CD4-positive, alpha-beta T cell treated with Interleukin-2 at 100 ng/mL for 4 hours (primary cell): ENCODE measurements around the gene CASP10.
"Not testable (repeated sequence)": the region's sequence is repeated elsewhere in the genome, so short reads cannot be mapped to it uniquely, and the experiment has no call there.

ENCODE experiments used
- DNase-seq: peaks from one replicate; pipeline ENCODE4 v3.0.0-alpha.2; 2020; ENCODE audit warnings: low spot score

Gene CASP10

DNA sequence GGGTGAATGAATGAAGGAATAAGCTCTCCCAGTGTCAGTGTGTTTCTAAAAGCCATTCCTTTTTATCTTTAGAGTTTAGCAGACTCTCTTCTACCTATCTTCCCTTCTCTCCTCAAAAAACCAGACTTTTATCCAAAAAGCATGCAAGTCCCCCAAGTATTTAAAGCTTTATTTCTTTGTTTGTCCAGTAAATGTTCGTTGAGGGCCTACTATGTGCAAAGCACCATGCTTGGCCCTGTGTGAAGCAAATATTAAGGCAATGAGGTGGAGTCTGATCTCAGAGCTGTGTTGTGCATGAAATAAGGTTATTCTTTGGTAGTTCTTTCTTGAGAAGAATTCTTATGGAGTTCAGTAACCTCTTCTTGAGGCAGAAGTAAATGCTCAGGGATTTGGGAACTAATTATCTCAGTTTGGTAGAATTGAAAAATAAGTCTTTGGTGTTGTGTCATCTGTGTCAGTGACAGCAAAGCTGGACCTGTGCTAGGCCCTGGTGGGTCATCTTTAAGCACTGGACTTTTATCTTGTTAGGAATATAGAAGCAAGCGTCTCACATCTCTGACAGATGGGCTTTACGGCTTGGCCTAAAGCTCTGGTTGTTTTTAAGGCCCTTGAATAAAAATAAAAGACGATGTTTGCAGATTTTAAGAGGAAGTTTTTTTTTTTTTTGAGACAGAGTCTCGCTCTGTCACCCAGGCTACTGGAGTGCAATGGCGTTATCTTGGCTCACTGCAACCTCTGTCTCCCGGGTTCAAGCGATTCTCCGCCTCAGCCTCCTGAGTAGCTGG lies 28.1 kb upstream of the CASP10 start:
- no peak for DNase-seq

DNA sequence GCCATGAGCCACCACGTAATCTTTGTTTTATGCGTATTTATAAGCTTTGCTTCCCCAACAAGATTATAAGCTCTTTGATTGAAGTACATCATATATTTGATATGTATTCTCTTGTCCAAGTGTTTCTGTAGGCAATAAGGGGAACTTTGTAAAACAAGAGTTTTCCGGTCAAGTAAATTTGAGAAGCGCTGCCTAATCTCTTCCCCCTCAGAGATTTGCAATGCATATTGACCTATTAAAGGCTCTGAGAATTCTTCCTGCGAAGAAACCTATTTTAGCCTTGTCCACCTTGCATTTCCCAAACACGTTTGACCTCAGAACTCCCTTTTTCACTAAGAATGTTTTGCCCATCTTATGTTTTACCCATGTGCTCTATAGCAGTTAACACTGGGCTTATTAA lies 26.9 kb upstream of the CASP10 start:
- no peak for DNase-seq

DNA sequence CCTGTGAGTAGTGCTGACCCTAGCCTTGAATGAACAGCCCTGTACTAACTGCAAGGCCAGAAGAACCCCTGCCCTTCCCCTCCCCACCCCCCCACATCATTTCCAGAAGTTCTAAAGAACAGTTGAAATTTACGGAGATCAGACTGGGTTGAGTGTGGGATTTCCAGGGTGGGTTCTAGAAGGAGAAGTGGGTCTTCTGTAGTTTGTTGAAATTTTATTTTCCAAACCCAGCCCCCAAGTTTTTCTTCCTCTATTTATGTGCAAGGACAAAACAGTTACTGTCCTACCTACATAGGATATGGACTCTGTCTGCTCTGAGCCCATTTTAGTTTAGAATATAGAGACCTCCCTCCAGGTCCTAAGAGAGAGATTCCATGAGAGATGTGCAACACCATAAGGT lies 26.3 kb upstream of the CASP10 start:
- DNase-seq: no peak

DNA sequence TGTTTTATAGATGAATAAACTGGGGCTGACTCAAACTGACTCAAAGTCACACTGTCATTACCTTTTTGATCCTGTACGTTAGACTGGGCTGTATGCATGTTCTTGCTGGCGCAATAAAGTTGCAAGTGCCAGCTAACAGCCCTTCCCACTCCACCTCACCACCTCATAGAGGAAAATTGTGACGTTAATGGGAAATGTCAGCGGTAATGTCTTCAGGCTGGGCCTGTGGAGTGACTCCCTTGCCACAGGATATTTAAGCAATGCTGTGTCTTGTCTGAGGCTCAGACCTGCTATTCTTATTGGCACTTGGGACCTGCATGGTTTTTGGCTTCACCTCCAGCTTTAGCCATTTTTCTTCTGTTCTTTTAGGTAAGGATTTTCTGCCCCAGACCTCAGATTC lies 25.2 kb upstream of the CASP10 start:
- no peak for DNase-seq

DNA sequence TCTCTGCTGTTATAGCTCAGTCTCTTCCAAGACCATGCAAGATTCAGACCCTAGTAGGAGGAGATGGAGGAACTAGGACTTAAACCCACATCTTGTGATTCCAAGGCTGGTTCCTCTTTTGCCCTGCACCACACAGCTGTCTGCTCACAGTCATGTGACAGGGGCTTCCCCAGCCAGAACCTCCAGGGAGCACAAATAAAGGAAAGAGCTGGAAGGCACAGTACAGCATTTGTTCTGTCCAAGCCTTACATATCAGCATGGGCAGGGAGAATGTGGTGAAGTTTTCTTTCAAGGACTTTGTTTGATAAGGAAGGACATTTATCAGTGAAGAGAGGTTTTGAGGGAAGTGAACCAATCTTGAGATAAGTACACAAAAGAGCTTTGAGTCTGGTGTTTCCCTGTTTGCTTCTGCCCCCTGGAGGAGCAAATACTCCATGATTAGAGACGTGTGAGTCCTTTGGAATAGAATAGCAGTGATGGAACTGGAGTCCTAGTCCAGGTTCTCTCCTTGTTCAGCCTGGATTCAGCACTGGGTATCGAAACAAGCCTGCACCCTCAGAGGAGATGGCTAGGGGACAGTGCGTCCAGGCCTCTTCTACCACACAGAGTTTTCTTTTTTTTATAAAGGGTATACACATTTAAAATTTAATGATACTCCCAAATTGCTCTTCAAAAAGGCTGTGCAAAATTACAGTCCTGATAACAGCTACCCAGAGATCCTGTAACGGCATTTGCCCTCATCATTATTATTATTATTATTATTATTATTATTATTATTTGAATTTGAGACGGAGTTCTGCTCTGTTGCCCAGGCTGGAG lies 24.6 kb upstream of the CASP10 start:
- DNase-seq: peak; percentile 73

DNA sequence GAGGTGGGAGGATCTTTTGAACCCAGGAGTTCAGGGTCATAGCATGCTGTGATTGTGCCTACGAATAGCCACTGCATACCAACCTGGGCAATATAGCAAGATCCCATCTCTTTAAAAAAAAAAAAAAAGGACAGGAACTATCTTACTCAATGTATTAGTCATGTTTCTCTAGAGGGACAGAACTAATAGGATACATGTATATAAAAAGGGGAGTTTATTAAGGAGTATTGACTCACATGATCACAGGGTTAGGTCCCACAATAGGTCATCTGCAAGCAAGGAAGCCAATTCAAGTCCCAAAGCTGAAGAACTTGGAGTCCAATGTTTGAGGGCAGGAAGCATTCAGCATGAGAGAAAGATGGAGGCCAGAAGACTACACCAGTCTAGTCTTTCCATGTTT lies 18.8 kb upstream of the CASP10 start:
- no peak for DNase-seq

DNA sequence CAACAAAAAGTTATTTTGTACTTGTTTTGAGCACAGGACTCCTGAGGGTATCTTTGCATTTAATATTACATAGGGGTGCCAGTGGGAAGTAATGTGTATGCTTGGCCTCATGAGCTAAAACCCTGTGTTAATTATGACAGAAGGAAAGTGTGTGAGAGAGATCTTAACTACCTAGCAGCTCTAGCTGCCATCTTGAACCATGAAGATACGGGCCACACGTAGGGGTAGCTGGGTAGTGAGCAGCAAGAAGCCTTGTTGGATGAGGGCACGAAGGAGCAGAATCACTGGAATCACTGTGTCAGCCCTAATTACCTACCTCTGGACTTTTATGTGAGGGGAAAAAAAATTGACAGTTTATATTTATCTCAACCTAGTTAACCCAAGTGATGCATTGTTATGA lies 15.4 kb upstream of the CASP10 start:
- DNase-seq: no peak

DNA sequence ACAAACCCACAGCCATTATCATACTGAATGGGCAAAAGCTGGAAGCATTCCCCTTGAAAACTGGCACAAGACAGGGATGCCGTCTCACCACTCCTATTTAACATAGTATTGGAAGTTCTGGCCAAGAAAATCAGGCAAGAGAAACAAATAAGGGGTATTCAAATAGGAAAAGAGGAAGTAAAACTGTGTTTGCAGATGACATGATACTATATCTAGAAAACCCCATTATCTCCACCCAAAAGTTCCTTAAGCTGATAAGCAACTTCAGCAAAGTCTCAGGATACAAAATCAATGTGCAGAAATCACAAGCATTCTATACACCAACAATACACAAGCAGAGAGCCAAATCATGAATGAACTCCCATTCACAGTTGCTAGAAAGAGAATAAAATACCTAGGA lies 14.4 kb upstream of the CASP10 start:
- not testable (repeated sequence) for DNase-seq

DNA sequence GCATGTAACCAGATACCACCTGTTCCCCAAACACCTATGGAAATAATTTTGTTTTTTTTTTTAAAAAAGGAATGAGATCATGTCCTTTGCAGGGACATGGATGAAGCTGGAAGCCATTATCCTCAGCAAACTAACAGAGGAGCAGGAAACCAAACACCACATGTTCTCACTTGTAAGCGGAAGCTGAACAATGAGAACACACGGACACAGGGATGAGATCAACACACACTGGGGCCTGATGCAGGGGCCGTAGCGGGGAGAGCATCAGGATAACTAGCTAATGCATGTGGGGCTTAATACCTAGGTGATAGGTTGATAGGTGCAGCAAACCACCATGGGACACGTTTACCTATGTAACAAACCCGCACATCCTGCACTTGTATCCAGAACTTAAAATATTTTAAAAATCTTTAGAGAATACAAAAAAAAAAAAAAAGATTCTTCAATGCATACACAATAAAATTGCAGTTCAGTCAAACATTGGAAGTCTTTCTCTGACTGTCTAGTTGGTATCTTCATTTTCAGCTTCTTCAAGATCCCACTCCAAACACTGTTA lies 11.6 kb upstream of the CASP10 start:
- no peak for DNase-seq

DNA sequence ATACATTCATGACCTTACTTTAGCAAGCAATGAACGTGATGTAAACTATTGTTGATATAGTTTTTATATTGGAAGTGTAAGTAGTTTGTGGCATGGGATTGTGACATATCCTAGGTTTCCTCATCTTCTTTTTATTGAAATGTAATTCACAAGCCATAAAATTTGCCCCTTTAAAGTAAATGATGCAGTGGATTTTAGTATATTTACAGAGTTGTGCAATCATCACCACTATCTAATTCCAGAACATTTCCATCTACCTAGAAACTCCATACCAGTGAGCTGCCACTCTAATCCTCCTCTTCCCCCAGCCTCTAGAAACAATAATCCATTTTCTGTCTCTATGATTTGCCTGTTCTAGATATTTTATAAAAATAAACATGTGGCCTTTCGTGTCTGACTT lies 10.7 kb upstream of the CASP10 start:
- no peak for DNase-seq

DNA sequence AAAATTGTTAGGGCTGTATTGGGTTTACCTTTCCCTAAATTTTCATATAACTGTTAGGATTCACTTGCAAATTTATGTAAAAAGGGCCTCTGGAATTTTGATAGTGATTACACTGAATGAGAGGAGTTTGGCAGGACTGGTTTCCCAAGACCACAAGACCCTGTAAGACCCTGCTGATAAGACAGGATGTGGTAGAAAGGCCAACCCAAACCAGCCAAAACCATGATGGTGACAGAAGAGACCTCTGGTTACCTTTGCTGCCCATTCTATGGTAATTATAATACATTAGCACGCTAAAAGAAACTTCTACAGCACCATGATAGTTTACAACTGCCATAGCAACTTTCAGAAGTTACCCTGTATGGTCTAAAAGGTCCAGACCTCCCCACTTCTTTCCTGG lies 8.3 kb upstream of the CASP10 start:
- no peak for DNase-seq

DNA sequence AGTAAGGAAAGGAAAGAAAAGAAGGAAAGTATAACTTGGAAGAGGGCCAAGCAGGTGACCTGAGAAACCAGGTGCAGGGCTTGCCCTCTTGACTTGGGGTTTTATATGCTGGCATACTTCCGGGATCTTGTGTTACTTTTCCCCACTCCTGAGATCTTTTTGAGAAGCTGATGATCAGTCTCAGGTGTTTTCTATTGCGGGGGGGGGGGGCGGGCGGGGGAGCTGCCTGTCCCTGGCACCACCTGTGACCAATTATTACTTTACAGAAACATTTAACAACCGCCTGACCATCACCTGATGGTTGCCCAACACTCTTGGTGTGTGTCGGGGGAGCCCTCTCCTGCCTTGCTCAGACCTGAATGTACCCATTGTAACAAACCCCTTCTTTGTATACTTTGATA lies 6.9 kb upstream of the CASP10 start:
- no peak for DNase-seq

DNA sequence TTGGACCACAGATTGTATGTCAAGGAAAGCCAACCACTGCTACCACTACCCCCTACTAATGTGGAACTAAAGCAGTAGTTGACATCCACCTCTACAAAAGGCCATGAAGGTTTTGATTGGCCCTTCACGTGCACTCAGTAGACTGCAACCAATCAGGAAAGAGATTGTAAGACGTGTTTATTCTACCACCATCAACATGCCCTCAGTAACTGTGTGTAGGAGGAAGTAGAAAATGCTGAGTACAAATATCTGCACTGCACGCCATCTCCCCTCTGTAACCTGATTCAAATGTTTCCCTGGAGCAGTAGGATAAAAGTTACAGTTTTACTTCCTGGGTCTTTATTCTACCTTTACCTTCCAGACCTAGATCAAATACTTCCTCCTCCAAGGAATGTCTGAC lies 2.9 kb upstream of the CASP10 start:
- DNase-seq: no peak

DNA sequence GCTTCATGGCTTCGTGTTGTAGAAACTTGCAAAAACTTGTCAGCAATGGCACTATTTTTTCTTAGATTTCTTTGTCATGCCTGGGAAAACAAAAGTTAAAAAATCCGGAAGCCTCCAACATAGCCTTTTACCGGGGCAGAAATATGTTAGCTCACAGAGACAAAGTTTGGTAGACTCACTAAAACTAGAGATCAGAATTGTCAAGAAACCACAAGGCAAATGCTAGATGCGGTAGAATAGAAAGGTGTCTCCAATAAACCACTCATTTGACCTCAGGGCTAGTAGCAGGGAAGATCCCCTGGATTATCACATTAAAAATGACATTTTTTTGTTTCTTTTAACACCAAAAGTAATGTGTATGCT lies 405 bp downstream of the CASP10 start:
- DNase-seq: no peak

DNA sequence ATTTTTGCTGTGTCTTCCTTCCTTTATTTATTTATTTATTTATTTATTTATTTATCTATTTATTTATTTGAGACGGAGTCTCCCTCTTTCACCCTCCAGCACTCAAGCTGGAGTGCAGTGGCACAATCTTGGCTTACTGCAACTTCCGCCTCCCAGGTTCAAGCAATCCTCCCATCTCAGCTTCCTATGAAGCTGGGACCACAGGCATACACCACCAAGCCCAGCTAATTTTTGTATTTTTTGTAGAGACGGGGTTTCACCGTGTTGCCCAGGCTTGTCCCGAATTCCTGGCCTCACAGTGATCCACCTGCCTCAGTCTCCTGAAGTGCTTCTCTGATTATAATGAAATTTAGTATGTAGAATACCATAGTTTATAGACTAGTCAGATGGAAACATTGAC lies 894 bp downstream of the CASP10 start:
- not testable (repeated sequence) for DNase-seq

DNA sequence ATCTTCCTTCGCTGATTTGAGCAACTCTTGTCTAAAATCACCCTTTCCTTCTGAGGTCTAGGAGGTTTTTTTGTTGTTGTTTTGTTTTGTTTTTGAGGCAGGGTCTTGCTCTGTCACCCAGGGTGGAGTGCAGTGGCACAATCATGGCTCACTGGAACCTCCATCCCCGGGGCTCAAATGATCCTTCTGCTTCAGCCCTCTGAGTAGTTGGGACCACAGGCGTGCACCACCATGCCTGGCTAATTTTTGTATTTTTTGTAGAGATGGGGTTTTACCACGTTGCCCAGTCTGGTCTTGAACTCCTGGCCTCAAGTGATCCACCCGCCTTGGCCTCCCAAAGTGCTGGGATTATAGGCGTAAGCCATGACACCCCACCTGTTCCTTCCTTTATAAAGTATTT lies 1.3 kb downstream of the CASP10 start:
- not testable (repeated sequence) for DNase-seq

DNA sequence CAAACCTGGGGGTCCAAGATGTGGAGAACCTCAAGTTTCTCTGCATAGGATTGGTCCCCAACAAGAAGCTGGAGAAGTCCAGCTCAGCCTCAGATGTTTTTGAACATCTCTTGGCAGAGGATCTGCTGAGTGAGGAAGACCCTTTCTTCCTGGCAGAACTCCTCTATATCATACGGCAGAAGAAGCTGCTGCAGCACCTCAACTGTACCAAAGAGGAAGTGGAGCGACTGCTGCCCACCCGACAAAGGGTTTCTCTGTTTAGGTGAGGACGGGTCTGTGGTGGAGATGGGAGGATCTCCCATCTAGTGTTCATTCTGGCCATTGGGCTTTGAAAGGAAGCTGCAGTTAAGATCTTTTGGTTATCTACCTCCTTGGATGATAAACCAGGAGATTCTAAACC lies 2.9 kb downstream of the CASP10 start:
- DNase-seq: no peak

DNA sequence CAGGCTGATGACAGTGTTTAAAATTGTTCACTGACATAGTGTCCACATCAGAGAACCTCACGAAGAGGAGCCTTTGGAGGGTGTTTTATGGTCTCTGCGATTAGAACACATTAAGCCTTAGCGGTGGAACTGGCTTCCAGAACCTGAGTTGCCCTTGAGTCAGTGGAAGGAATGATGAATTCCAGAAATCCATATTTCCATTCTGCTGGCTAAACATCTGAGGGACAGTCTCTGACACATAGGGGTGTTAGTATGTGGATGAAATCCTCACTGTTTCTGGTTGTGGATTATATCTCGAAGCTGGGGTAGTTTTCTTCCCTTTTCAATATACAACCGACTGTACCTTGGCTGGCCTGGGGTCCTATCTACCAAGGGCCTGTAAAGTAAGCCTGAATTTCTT lies 4.0 kb downstream of the CASP10 start:
- DNase-seq: no peak

DNA sequence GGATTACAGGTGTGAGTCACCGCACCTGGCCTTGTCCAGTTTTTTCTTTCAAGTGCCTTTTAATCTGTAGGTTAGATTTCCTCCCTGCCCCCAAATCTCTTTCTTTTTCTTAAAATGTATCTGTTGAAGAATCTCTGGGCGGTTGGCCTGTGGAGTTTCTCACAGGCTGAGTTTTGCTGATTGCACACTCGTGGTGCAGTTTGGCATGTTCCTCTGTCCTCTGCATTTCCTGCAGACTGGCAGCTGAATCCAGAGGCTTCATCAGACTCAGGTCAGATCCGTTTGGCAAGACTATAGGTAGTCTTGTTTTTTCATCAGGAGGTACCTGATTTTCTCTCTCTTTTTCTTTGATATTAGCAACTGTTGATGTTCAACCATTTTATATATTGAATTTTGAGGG lies 5.5 kb downstream of the CASP10 start:
- DNase-seq: no peak

DNA sequence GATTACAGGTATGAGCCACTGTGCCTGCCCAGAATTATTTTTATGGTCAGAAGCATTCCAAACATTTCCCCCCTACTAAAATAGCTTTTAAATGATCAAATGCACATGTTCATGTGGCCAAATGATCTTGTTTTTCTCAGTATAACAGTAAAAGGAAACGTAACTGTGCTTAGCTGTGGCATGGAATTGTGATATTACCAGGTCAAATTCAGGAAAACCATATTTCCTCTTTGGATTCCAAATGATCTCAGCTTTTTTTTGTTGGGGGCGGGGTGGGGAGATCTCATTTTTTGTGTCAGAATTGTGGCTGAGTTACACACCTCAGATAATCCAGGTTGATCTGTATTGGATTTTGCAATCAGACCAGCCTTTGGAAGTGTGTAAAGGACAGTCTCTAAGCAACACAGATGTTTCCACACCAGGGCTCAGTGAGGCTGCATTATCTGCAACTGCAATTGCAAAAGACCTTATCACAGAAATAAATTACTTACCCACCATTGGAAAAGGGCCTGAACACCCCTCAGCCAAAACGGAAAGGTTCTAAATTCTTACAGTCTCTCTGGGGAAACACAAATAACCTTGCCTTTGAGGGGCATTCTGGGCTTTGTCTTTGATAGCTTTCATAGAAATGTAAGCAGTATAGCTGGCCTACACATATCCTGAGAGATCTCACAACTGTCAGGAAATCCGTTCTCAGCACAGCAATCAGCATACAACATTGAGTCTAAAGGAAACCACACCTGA lies 8.4 kb downstream of the CASP10 start:
- peak; percentile 58 for DNase-seq

DNA sequence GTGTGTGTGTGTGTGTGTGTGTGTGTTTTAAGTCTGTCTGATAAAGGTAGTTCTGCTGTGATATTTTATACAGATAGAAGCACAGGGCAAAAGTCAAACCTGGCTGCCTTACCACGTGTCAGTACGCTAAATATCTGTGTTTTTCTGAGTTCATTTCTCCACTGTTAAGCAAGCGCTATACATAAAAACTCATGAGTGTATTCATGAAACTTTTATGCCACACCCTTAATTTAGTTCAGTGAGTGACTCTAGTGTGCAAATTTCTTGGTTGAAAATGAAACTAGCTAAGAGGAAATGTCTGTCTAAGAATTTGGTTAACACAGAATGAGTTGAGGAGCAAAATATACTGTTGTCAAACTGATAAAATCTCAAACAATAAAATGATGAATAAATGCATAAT lies 11.2 kb downstream of the CASP10 start:
- peak; percentile 67 for DNase-seq

DNA sequence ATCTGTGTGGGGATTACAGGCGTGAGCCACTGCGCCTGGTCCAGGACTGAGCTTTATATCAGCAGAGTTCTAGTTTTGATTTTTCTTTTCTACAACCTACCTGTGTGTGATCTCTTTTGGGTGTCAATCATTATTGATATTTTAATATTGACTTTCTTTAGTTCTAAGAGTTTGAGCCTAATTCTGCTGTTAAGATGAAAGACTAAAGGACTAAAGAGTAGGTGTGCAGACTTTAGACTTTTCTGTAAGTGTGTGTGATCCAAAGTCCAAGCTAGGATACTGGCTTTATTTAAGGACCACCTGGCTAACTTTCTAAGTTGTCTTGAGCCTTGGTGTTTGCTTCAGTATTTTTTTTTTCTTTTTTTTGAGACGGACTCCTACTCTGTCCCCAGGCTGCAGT lies 12.4 kb downstream of the CASP10 start:
- no peak for DNase-seq

DNA sequence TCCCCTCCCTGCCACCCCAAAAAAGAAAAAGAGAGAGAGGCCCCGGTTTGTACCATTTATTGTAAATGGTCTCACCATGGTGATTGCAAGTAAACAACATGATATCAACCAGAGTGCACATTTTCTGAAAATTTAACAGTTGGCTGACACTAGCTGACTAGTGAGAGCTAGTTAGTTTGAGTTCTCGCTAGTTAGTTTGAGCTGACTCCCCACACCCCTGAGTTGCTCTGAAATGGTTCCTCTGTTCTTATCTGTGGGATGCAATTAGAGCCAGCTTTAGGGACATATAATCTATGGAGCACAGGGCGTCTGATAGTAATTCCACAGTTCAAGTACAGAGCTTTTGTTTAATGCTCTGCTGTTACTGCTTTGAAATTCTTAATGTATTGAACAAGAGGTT lies 13.1 kb downstream of the CASP10 start:
- DNase-seq: no peak
